ENCODE data around the gene RARA. TPM values are rescaled to one million over a fixed set of nuclear protein-coding genes. Genes with fewer than 3 reads are reported as not detected.

RARA gene
- total and polyA plus RNA-seq, 5 donors from 2014 or later: 7.3 to 126 (median 12.8) TPM

DNA sequence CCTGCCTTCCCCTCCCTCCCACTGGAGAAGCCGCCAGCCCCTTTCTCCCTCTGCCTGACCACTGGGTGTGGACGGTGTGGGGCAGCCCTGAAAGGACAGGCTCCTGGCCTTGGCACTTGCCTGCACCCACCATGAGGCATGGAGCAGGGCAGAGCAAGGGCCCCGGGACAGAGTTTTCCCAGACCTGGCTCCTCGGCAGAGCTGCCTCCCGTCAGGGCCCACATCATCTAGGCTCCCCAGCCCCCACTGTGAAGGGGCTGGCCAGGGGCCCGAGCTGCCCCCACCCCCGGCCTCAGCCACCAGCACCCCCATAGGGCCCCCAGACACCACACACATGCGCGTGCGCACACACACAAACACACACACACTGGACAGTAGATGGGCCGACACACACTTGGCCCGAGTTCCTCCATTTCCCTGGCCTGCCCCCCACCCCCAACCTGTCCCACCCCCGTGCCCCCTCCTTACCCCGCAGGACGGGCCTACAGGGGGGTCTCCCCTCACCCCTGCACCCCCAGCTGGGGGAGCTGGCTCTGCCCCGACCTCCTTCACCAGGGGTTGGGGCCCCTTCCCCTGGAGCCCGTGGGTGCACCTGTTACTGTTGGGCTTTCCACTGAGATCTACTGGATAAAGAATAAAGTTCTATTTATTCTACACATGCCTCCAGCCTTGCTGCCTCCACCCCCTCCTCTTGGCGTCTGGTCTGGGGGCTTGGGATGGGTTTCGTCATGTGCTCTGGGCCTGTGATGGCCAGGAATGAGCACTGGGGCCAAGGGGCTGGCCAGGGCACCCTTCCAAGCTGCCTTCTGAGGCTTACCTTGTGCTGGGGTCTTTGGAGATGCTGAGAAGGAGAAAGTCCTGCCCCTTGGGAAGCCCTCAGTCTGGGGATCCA, 48.3 kb downstream of the RARA start:
- Histone ChIP-seq H3K9me3 (ENCODE audit: control insufficient read depth in 2 of 2, low read length in 2 of 2) (no peaks in the 10 kb centered on the region), H3K27ac (ENCODE audit: insufficient read depth, low read length, poor library complexity, severe bottlenecking) (no peak overlapping the region), H3K4me1 (ENCODE audit: control insufficient read depth, insufficient read depth, low read length, poor library complexity, severe bottlenecking) (peaks cover 10% of the 10 kb centered on the region), H3K36me3 (ENCODE audit: control insufficient read depth, insufficient read depth, low read length) (peaks cover 31% of the 10 kb centered on the region), H3K4me3 (ENCODE audit: low read depth, low read length) (no peak overlapping the region), H3K27me3 (ENCODE audit: control insufficient read depth, insufficient read depth, low read length) (no peaks in the 10 kb centered on the region)
- Mint-ChIP-seq H3K4me1 (peaks cover 0 to 20% (median 11%) of the 10 kb centered on the region in 4 donors), H3K9me3 (peaks cover 0 to 2% (median 0%) of the 10 kb centered on the region in 7 donors), H3K36me3 (peaks cover 12% of the 10 kb centered on the region), H3K4me3 (no peak overlapping the region), H3K27me3 (peaks cover 13% of the 10 kb centered on the region), H3K27ac (no peak overlapping the region)
- ATAC-seq (ENCODE audit: low read depth in 2 of 2) (no peak), DNase-seq (no peak)

GRCh38 chr17:40358323-40359038, 49.5 kb downstream of the RARA start:
- peaks cover 17% of the 10 kb centered on the region for H3K4me1 ChIP-seq (ENCODE audit: control insufficient read depth, insufficient read depth, low read length, poor library complexity, severe bottlenecking)
- DNase-seq (peak; percentile 78 to 87 (median 83)), ATAC-seq (ENCODE audit: low read depth in 2 of 2) (peak; percentile 60 to 66)
- Mint-ChIP-seq H3K9me3 (peaks cover 0 to 2% (median 0%) of the 10 kb centered on the region in 7 donors), H3K27me3 (peaks cover 22% of the 10 kb centered on the region), H3K36me3 (peaks cover 3% of the 10 kb centered on the region), H3K4me3 (peak overlapping the region in 2 of 4 donors; percentile 55 to 72), H3K4me1 (peaks cover 0 to 15% (median 6%) of the 10 kb centered on the region in 4 donors), H3K27ac (peak overlapping the region in 1 of 3 donors; percentile 45)
- no peaks in the 10 kb centered on the region for H3K9me3 ChIP-seq (ENCODE audit: control insufficient read depth in 2 of 2, low read length in 2 of 2)
- peak overlapping the region; percentile 53 for H3K4me3 ChIP-seq (ENCODE audit: low read depth, low read length)
- no peak overlapping the region for H3K27ac ChIP-seq (ENCODE audit: insufficient read depth, low read length, poor library complexity, severe bottlenecking)
- no peaks in the 10 kb centered on the region for H3K27me3 ChIP-seq (ENCODE audit: control insufficient read depth, insufficient read depth, low read length)
- H3K36me3 ChIP-seq (ENCODE audit: control insufficient read depth, insufficient read depth, low read length): peaks cover 21% of the 10 kb centered on the region

- Mint-ChIP-seq H3K4me1 (peaks cover 0 to 16% (median 5%) of the 10 kb centered on the region in 4 donors), H3K27me3 (peaks cover 24% of the 10 kb centered on the region), H3K4me3 (no peak overlapping the region), H3K36me3 (peaks cover 3% of the 10 kb centered on the region), H3K9me3 (peaks cover 0 to 2% (median 0%) of the 10 kb centered on the region in 7 donors), H3K27ac (no peak overlapping the region)
- ATAC-seq (ENCODE audit: low read depth in 2 of 2) (no peak), DNase-seq (no peak)
- Histone ChIP-seq H3K36me3 (ENCODE audit: control insufficient read depth, insufficient read depth, low read length) (peaks cover 13% of the 10 kb centered on the region), H3K4me1 (ENCODE audit: control insufficient read depth, insufficient read depth, low read length, poor library complexity, severe bottlenecking) (peaks cover 18% of the 10 kb centered on the region), H3K9me3 (ENCODE audit: control insufficient read depth in 2 of 2, low read length in 2 of 2) (no peaks in the 10 kb centered on the region), H3K4me3 (ENCODE audit: low read depth, low read length) (no peak overlapping the region), H3K27ac (ENCODE audit: insufficient read depth, low read length, poor library complexity, severe bottlenecking) (no peak overlapping the region), H3K27me3 (ENCODE audit: control insufficient read depth, insufficient read depth, low read length) (no peaks in the 10 kb centered on the region)
These were observed 51.1 kb downstream of the RARA start for GRCh38 chr17:40360091-40360490.

GRCh38 chr17:40361063-40361924, 52.3 kb downstream of the RARA start:
- Histone ChIP-seq H3K27ac (ENCODE audit: insufficient read depth, low read length, poor library complexity, severe bottlenecking) (no peak overlapping the region), H3K4me3 (ENCODE audit: low read depth, low read length) (no peak overlapping the region), H3K9me3 (ENCODE audit: control insufficient read depth in 2 of 2, low read length in 2 of 2) (no peaks in the 10 kb centered on the region), H3K4me1 (ENCODE audit: control insufficient read depth, insufficient read depth, low read length, poor library complexity, severe bottlenecking) (peaks cover 18% of the 10 kb centered on the region), H3K36me3 (ENCODE audit: control insufficient read depth, insufficient read depth, low read length) (peaks cover 2% of the 10 kb centered on the region), H3K27me3 (ENCODE audit: control insufficient read depth, insufficient read depth, low read length) (no peaks in the 10 kb centered on the region)
- Mint-ChIP-seq H3K4me3 (peak overlapping the region in 3 of 4 donors; percentile 28 to 79 (median 29)), H3K4me1 (peaks cover 0 to 16% (median 7%) of the 10 kb centered on the region in 4 donors), H3K27ac (no peak overlapping the region), H3K9me3 (peaks cover 0 to 2% (median 0%) of the 10 kb centered on the region in 7 donors), H3K36me3 (no peaks in the 10 kb centered on the region), H3K27me3 (peaks cover 24% of the 10 kb centered on the region)
- DNase-seq: no peak
- no peak for ATAC-seq (ENCODE audit: low read depth in 2 of 2)

DNA sequence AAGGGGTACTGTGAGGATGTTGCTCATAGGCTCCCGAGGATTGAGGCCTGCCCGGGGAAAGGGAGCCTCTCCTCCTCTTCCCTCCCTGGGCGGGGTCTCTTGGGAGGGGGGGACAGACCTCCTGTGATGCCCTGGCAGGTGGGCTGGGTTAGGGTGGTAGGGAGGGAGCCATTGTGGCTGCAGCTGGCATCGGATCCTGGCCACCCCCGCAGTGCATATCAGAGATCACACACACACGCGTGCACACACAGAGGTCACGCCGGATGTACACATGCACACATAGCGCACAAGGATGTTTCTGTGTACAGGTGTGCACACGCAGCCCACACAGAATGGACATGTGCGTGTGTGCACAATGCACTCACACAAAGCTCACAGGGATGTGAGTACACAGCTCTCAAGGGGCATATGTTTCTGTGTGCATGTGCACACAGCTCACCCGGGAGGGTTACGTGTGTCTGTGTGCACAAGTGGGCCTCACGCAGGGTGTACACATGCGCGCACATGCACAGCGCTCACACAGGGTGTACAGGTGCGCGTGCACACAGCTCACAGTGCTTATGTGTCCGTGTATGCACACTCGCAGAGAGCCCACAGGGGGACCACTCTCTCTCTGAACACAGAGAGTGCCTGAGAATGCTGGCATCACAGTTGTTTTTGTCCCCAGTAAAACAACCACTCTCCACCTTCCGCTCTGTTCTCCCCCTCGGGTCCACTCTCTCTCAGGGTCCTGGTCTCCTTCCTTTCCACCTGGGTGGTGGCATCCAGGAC, 53.1 kb downstream of the RARA start:
- Histone ChIP-seq H3K4me3 (ENCODE audit: low read depth, low read length) (no peak overlapping the region), H3K27ac (ENCODE audit: insufficient read depth, low read length, poor library complexity, severe bottlenecking) (no peak overlapping the region), H3K4me1 (ENCODE audit: control insufficient read depth, insufficient read depth, low read length, poor library complexity, severe bottlenecking) (peaks cover 18% of the 10 kb centered on the region), H3K36me3 (ENCODE audit: control insufficient read depth, insufficient read depth, low read length) (no peaks in the 10 kb centered on the region), H3K27me3 (ENCODE audit: control insufficient read depth, insufficient read depth, low read length) (no peaks in the 10 kb centered on the region), H3K9me3 (ENCODE audit: control insufficient read depth in 2 of 2, low read length in 2 of 2) (no peaks in the 10 kb centered on the region)
- Mint-ChIP-seq H3K4me1 (peaks cover 0 to 16% (median 8%) of the 10 kb centered on the region in 4 donors), H3K9me3 (peaks cover 0 to 2% (median 0%) of the 10 kb centered on the region in 7 donors), H3K27ac (no peak overlapping the region), H3K27me3 (peaks cover 24% of the 10 kb centered on the region), H3K36me3 (no peaks in the 10 kb centered on the region), H3K4me3 (peak overlapping the region; percentile 52 to 79 (median 56))
- no peak for DNase-seq
- ATAC-seq (ENCODE audit: low read depth in 2 of 2): no peak

GRCh38 chr17:40362696-40363110, 53.7 kb downstream of the RARA start:
- no peak overlapping the region for H3K27ac Mint-ChIP-seq
- H3K36me3 Mint-ChIP-seq: no peaks in the 10 kb centered on the region
- DNase-seq: peak; percentile 48 to 90 (median 70)

More at GRCh38 chr17:40362696-40363110, 53.7 kb downstream of the RARA start:
- Mint-ChIP-seq H3K27me3 (peaks cover 24% of the 10 kb centered on the region), H3K4me1 (peaks cover 0 to 16% (median 8%) of the 10 kb centered on the region in 4 donors), H3K9me3 (peaks cover 0 to 2% (median 0%) of the 10 kb centered on the region in 7 donors), H3K4me3 (peak overlapping the region; percentile 52 to 79 (median 56))
- Histone ChIP-seq H3K27ac (ENCODE audit: insufficient read depth, low read length, poor library complexity, severe bottlenecking) (no peak overlapping the region), H3K27me3 (ENCODE audit: control insufficient read depth, insufficient read depth, low read length) (no peaks in the 10 kb centered on the region), H3K36me3 (ENCODE audit: control insufficient read depth, insufficient read depth, low read length) (no peaks in the 10 kb centered on the region), H3K9me3 (ENCODE audit: control insufficient read depth in 2 of 2, low read length in 2 of 2) (no peaks in the 10 kb centered on the region), H3K4me3 (ENCODE audit: low read depth, low read length) (no peak overlapping the region), H3K4me1 (ENCODE audit: control insufficient read depth, insufficient read depth, low read length, poor library complexity, severe bottlenecking) (peaks cover 18% of the 10 kb centered on the region)
- peak; percentile 68 to 73 for ATAC-seq (ENCODE audit: low read depth in 2 of 2)
